Spleen (tissue), 11 donors: ENCODE data around the gene ATG14. TPM values are rescaled to one million over a fixed set of nuclear protein-coding genes. Genes with fewer than 3 reads are reported as not detected.

Source experiments
- DNase-seq: peaks from one replicate; pipeline ENCODE4 v3.0.0-alpha.2; 2020
- H3K27ac ChIP-seq, 8 donors: fragments of 200-600 bp; sonication (generic) in 7 of 8; 1 replicate in 4 of 8; 2 replicates in 4 of 8; pipeline versions ENCODE4 v1.5.0 to v1.8.0; 2016 to 2021; ENCODE audit warnings: inconsistent platforms in 4 of 8, mild to moderate bottlenecking in 4 of 8, moderate library complexity in 1 of 8
- H3K27me3 ChIP-seq, 7 donors: fragments of 200-600 bp; sonication (generic) in 6 of 7; replicated peaks in 1 of 7; 1 replicate in 4 of 7; 2 replicates in 3 of 7; pipeline versions ENCODE4 v1.5.0 to v1.8.0; 2016 to 2021; ENCODE audit warnings: inconsistent platforms in 3 of 7, mild to moderate bottlenecking in 1 of 7
- H3K36me3 ChIP-seq, 6 donors: fragments of 200-600 bp; sonication (generic) in 5 of 6; 1 replicate in 4 of 6; 2 replicates in 2 of 6; pipeline versions ENCODE4 v1.5.0 to v1.8.0; 2016 to 2021; ENCODE audit warnings: inconsistent platforms in 2 of 6
- H3K4me1 ChIP-seq, 6 donors: fragments of 200-600 bp; sonication (generic) in 5 of 6; 1 replicate in 3 of 6; 2 replicates in 3 of 6; pipeline versions ENCODE4 v1.5.0 to v1.8.0; 2016 to 2021; ENCODE audit warnings: inconsistent platforms in 3 of 6
- H3K4me3 ChIP-seq, 8 donors: fragments of 200-600 bp; sonication (generic) in 7 of 8; 1 replicate in 4 of 8; 2 replicates in 4 of 8; pipeline versions ENCODE4 v1.5.0 to v1.8.0; 2016 to 2021; ENCODE audit warnings: inconsistent platforms in 4 of 8, mild to moderate bottlenecking in 4 of 8, moderate library complexity in 2 of 8
- H3K9me3 ChIP-seq, 8 donors: fragments of 200-600 bp; sonication (generic) in 7 of 8; 1 replicate in 4 of 8; 2 replicates in 4 of 8; pipeline versions ENCODE4 v1.5.0 to v1.8.0; 2016 to 2021; ENCODE audit warnings: inconsistent platforms in 4 of 8
- POLR2A ChIP-seq, 3 donors: fragments of 450-650 bp; IDR thresholded peaks; one replicate each; pipeline ENCODE4 v1.5.1; 2017; ENCODE audit warnings: antibody characterized with exemption in 3 of 3, mild to moderate bottlenecking in 1 of 3
- POLR2AphosphoS5 ChIP-seq, 3 donors: sonication (generic); formaldehyde crosslinking; IDR thresholded peaks; one replicate each; pipeline ENCODE4 v1.5.1; 2017; ENCODE audit warnings: antibody characterized with exemption in 3 of 3
- WGBS, 5 donors: extraction: QIAGEN DNeasy Blood & Tissue Kit in 3 of 5; methylation state at CpG; one replicate each; pipeline versions ENCODE4 v1.1.5 to v1.1.7; 2013 to 2018; 5-methylcytosine and 5-hydroxymethylcytosine counted together
- intact Hi-C: fragments of 100-400 bp; cut with DNase I; formaldehyde crosslinking; loops from one replicate; pipeline ENCODE4 v1.15.0; 2023; ENCODE audit warnings: low total_unique reads
- polyA plus RNA-seq, 3 donors: library from polyadenylated mRNA; stranded (reverse); fragments of 200-250 nt; gene quantifications; one replicate each; pipeline ENCODE4 v1.2.1, GENCODE V29; 2013
- total RNA-seq, 7 donors: library from RNA; depleted of rRNA in 3 of 7; stranded (reverse); fragments of >200 nt in 3 of 7; fragmentation: NEBNext Ultra II Directional in 4 of 7; extraction: Animal tissue kit (Norgen Biotek cat#: 25700) in 4 of 7; gene quantifications; one replicate each; pipeline versions ENCODE4 v1.1.0 to v1.2.1, GENCODE V29; 2016 to 2021
- TF ChIP-seq, protein P1 (sequence below), 11 experiments: fragments of 200-600 bp in 7 of 11; fragments of 450-650 bp in 4 of 11; sonication (generic) in 4 of 11; IDR thresholded peaks in 8 of 11; conservative IDR thresholded peaks in 3 of 11; 1 replicate in 7 of 11; 2 replicates in 4 of 11; pipeline versions ENCODE4 v1.4.0 to v1.8.0; 2016 to 2021; ENCODE audit warnings: antibody characterized with exemption in 11 of 11, inconsistent platforms in 4 of 11, mild to moderate bottlenecking in 1 of 11
- donor health status: healthy with polysubstance abuse.
- donor health status: DM: no; HTN: no; CAD: no; lungs with moderate emphysema.
- donor health status: DM: no; HTN: no; CAD: no.
- donor health status: Bipolar disorder and iron deficiency.
- donor health status: healthy.
- donor health status: DM: no; HTN: no; CAD: no.
- donor health status: DM: yes; HTN: yes; CAD: no.

The ATG14 gene
- total and polyA plus RNA-seq, 10 donors = 5.4 to 14.8 (median 12.1) TPM

DNA sequence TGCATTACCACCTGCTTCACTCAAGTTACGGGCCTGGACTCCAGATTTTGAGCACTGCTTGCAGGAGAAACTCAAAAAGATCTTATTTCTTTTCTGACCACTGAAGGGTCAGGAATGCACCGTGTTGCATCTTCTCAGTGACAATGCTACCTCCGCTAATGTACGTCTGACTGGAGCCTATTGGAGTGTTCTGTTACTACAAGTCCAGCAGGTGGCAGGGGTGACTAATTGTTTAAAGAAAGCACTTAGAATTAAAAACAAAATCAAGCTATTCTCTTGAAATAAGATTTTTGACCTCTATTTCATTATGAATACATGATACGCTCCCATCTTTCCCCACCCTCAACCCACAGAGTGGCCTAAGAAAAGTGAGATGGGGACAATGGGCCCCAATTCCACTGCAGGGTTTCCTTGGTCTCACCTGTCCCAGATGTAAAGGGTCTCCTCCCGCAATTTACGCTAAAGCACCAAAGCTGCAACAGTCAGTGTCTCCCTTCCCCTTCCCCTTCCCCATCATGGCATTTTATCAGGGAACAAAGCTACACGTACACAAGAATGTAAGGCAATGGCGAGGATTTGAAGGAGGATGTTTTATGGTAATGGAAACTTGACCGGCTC lies 26.5 kb upstream of the ATG14 start:
- no peaks in the 10 kb centered on the region for H3K36me3 ChIP-seq
- 51 to 63% (median 59%) methylated on average over 10 of the region's 10 CpGs for WGBS, 5 donors
- no peak overlapping the region for H3K4me3 ChIP-seq
- no peak overlapping the region for H3K27ac ChIP-seq
- H3K9me3 ChIP-seq = no peaks in the 10 kb centered on the region
- TF ChIP-seq POLR2A (IDR thresholded peaks at IDR 0.05) = no peak
- TF ChIP-seq POLR2AphosphoS5 (IDR thresholded peaks at IDR 0.05) = no peak
- TF ChIP-seq, protein P1, sequence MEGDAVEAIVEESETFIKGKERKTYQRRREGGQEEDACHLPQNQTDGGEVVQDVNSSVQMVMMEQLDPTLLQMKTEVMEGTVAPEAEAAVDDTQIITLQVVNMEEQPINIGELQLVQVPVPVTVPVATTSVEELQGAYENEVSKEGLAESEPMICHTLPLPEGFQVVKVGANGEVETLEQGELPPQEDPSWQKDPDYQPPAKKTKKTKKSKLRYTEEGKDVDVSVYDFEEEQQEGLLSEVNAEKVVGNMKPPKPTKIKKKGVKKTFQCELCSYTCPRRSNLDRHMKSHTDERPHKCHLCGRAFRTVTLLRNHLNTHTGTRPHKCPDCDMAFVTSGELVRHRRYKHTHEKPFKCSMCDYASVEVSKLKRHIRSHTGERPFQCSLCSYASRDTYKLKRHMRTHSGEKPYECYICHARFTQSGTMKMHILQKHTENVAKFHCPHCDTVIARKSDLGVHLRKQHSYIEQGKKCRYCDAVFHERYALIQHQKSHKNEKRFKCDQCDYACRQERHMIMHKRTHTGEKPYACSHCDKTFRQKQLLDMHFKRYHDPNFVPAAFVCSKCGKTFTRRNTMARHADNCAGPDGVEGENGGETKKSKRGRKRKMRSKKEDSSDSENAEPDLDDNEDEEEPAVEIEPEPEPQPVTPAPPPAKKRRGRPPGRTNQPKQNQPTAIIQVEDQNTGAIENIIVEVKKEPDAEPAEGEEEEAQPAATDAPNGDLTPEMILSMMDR (IDR thresholded peaks at IDR 0.05 in 8 of 11, conservative IDR thresholded peaks at IDR 0.05 in 3 of 11) = peak in 6 of 11 experiments; percentile 8 to 36 (median 17)
- H3K27me3 ChIP-seq = peaks cover 0 to 46% (median 7%) of the 10 kb centered on the region in 7 donors
- intact Hi-C loops = loop anchor here (10.0 kb wide), 1 partner anchor 173 kb away; no protein-coding TSS in a partner anchor
- DNase-seq = no peak
- peaks cover 0 to 16% (median 1%) of the 10 kb centered on the region in 6 donors for H3K4me1 ChIP-seq

DNA sequence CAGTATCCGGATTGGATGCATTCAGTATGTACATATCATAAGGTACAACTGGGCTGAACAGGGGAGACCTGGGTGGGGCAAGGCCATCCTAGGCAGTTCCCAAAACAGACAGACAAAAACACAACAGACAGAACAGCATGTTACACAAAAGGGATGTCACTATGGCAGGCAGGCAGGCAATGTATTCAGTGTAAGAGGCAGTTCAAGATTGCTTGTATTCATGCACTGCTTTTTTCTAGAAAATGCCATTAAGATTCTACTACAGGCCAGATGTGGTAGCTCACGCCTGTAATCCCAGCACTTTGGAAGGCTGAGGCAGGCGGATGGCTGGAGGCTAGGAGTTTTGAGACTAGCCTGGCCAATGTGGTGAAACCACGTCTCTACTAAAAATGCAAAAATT lies 25.3 kb upstream of the ATG14 start:
- Histone ChIP-seq H3K4me1 (peaks cover 0 to 16% (median 1%) of the 10 kb centered on the region in 6 donors), H3K36me3 (no peaks in the 10 kb centered on the region), H3K27me3 (peaks cover 0 to 46% (median 7%) of the 10 kb centered on the region in 7 donors), H3K27ac (no peak overlapping the region), H3K4me3 (no peak overlapping the region), H3K9me3 (no peaks in the 10 kb centered on the region)
- DNase-seq = no peak
- intact Hi-C loops = loop anchor here (10.0 kb wide), 1 partner anchor 172 kb away; no protein-coding TSS in a partner anchor
- no peak for TF ChIP-seq POLR2A (IDR thresholded peaks at IDR 0.05)
- TF ChIP-seq, protein P1 (IDR thresholded peaks at IDR 0.05 in 8 of 11, conservative IDR thresholded peaks at IDR 0.05 in 3 of 11) = no peak
- no peak for TF ChIP-seq POLR2AphosphoS5 (IDR thresholded peaks at IDR 0.05)
- 84 to 96% (median 88%) methylated on average over 4 of the region's 4 CpGs for WGBS, 5 donors

DNA sequence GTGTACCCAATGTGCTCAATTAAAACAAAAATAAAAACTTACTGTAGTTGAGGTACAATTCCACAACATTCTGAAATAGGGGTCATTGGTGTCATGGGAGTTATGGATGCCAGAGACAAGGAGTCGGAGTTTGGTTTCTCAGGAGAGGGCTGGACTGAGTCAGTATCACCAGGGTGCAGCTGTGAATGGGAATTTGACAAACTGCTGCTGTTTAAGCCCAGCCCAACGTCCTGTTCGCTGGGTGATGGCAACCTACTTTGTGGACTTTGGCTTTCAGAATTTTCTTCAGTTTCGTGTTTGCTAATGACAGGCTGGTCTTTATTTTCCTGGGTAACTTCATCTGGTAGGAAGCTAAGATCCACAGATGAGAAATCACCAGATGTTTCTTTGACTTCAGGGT lies 24.9 kb upstream of the ATG14 start:
- intact Hi-C loops = loop anchor here (10.0 kb wide), 1 partner anchor 172 kb away; no protein-coding TSS in a partner anchor
- peaks cover 0 to 46% (median 7%) of the 10 kb centered on the region in 7 donors for H3K27me3 ChIP-seq
- H3K27ac ChIP-seq = no peak overlapping the region
- no peak overlapping the region for H3K4me3 ChIP-seq
- no peaks in the 10 kb centered on the region for H3K36me3 ChIP-seq
- DNase-seq = no peak
- no peak for TF ChIP-seq POLR2AphosphoS5 (IDR thresholded peaks at IDR 0.05)
- TF ChIP-seq POLR2A (IDR thresholded peaks at IDR 0.05) = no peak
- TF ChIP-seq, protein P1 (IDR thresholded peaks at IDR 0.05 in 8 of 11, conservative IDR thresholded peaks at IDR 0.05 in 3 of 11) = no peak
- H3K4me1 ChIP-seq = peaks cover 0 to 16% (median 1%) of the 10 kb centered on the region in 6 donors
- WGBS, 5 donors = 58 to 65% (median 59%) methylated on average over 4 of the region's 4 CpGs
- no peaks in the 10 kb centered on the region for H3K9me3 ChIP-seq

- TF ChIP-seq POLR2A (IDR thresholded peaks at IDR 0.05) = no peak
- no peak for TF ChIP-seq POLR2AphosphoS5 (IDR thresholded peaks at IDR 0.05)
- TF ChIP-seq, protein P1 (IDR thresholded peaks at IDR 0.05 in 8 of 11, conservative IDR thresholded peaks at IDR 0.05 in 3 of 11) = no peak
- peaks cover 0 to 19% (median 1%) of the 10 kb centered on the region in 6 donors for H3K4me1 ChIP-seq
- intact Hi-C loops = loop anchor here (10.0 kb wide), 1 partner anchor 170 kb away; no protein-coding TSS in a partner anchor
Measured at GRCh38 chr14:55434805-55435174, 23.2 kb upstream of the ATG14 start.

More at GRCh38 chr14:55434805-55435174, 23.2 kb upstream of the ATG14 start:
- Histone ChIP-seq H3K4me3 (no peak overlapping the region), H3K9me3 (no peaks in the 10 kb centered on the region), H3K36me3 (no peaks in the 10 kb centered on the region), H3K27ac (no peak overlapping the region), H3K27me3 (peaks cover 0 to 32% (median 0%) of the 10 kb centered on the region in 7 donors)
- no peak for DNase-seq
- 53 to 57% (median 54%) methylated on average over 3 of the region's 3 CpGs for WGBS, 5 donors
